Stimulated activated naive CD8-positive, alpha-beta T cell treated with anti-CD3 and anti-CD28 coated beads, Interleukin-15, Interleukin-2, amounts not matched to agents 100 ng/mL and 50 ng/mL, for 24 hours (primary cell): ENCODE results near the gene GAPDH.
A peak's percentile ranks its signal among the peaks of the same experiment; 100 is the strongest.
"Not testable (repeated sequence)": the region's sequence is repeated elsewhere in the genome, so short reads cannot be mapped to it uniquely, and the experiment has no call there.

Source experiments
- H3K27ac Mint-ChIP-seq: one replicate; pipeline ENCODE4 v1.8.0; 2021; ENCODE audit warnings: mild to moderate bottlenecking, mixed read lengths
- H3K27me3 Mint-ChIP-seq: one replicate; pipeline ENCODE4 v1.8.0; 2021; ENCODE audit warnings: mixed read lengths
- H3K36me3 Mint-ChIP-seq: one replicate; pipeline ENCODE4 v1.8.0; 2021; ENCODE audit warnings: low read depth, mixed read lengths
- H3K4me1 Mint-ChIP-seq: one replicate; pipeline ENCODE4 v1.8.0; 2021; ENCODE audit warnings: low read depth, mixed read lengths
- H3K4me3 Mint-ChIP-seq: one replicate; pipeline ENCODE4 v1.8.0; 2021; ENCODE audit warnings: mild to moderate bottlenecking, mixed read lengths
- H3K9me3 Mint-ChIP-seq: one replicate; pipeline ENCODE4 v1.8.0; 2021; ENCODE audit warnings: mixed read lengths

GAPDH gene

DNA sequence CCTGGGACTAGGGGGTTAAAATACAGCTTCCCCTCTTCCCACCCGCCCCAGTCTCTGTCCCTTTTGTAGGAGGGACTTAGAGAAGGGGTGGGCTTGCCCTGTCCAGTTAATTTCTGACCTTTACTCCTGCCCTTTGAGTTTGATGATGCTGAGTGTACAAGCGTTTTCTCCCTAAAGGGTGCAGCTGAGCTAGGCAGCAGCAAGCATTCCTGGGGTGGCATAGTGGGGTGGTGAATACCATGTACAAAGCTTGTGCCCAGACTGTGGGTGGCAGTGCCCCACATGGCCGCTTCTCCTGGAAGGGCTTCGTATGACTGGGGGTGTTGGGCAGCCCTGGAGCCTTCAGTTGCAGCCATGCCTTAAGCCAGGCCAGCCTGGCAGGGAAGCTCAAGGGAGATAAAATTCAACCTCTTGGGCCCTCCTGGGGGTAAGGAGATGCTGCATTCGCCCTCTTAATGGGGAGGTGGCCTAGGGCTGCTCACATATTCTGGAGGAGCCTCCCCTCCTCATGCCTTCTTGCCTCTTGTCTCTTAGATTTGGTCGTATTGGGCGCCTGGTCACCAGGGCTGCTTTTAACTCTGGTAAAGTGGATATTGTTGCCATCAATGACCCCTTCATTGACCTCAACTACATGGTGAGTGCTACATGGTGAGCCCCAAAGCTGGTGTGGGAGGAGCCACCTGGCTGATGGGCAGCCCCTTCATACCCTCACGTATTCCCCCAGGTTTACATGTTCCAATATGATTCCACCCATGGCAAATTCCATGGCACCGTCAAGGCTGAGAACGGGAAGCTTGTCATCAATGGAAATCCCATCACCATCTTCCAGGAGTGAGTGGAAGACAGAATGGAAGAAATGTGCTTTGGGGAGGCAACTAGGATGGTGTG lies 1.9 kb downstream of the GAPDH start:
- no peaks in the 10 kb centered on the region for H3K27me3 Mint-ChIP-seq
- H3K9me3 Mint-ChIP-seq: no peaks in the 10 kb centered on the region
- peak overlapping the region; percentile 99 for H3K4me3 Mint-ChIP-seq
- H3K36me3 Mint-ChIP-seq: peaks cover 68% of the 10 kb centered on the region
- H3K27ac Mint-ChIP-seq: peak overlapping the region; percentile 100
- H3K4me1 Mint-ChIP-seq: peaks cover 75% of the 10 kb centered on the region

DNA sequence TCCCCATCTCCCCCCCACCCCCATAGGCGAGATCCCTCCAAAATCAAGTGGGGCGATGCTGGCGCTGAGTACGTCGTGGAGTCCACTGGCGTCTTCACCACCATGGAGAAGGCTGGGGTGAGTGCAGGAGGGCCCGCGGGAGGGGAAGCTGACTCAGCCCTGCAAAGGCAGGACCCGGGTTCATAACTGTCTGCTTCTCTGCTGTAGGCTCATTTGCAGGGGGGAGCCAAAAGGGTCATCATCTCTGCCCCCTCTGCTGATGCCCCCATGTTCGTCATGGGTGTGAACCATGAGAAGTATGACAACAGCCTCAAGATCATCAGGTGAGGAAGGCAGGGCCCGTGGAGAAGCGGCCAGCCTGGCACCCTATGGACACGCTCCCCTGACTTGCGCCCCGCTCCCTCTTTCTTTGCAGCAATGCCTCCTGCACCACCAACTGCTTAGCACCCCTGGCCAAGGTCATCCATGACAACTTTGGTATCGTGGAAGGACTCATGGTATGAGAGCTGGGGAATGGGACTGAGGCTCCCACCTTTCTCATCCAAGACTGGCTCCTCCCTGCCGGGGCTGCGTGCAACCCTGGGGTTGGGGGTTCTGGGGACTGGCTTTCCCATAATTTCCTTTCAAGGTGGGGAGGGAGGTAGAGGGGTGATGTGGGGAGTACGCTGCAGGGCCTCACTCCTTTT lies 2.7 kb downstream of the GAPDH start:
- peak overlapping the region; percentile 100 for H3K27ac Mint-ChIP-seq
- peak overlapping the region; percentile 99 for H3K4me3 Mint-ChIP-seq
- H3K4me1 Mint-ChIP-seq: peaks cover 71% of the 10 kb centered on the region
- no peaks in the 10 kb centered on the region for H3K27me3 Mint-ChIP-seq
- peaks cover 63% of the 10 kb centered on the region for H3K36me3 Mint-ChIP-seq
- H3K9me3 Mint-ChIP-seq: no peaks in the 10 kb centered on the region

DNA sequence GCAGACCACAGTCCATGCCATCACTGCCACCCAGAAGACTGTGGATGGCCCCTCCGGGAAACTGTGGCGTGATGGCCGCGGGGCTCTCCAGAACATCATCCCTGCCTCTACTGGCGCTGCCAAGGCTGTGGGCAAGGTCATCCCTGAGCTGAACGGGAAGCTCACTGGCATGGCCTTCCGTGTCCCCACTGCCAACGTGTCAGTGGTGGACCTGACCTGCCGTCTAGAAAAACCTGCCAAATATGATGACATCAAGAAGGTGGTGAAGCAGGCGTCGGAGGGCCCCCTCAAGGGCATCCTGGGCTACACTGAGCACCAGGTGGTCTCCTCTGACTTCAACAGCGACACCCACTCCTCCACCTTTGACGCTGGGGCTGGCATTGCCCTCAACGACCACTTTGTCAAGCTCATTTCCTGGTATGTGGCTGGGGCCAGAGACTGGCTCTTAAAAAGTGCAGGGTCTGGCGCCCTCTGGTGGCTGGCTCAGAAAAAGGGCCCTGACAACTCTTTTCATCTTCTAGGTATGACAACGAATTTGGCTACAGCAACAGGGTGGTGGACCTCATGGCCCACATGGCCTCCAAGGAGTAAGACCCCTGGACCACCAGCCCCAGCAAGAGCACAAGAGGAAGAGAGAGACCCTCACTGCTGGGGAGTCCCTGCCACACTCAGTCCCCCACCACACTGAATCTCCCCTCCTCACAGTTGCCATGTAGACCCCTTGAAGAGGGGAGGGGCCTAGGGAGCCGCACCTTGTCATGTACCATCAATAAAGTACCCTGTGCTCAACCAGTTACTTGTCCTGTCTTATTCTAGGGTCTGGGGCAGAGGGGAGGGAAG lies 3.5 kb downstream of the GAPDH start:
- Mint-ChIP-seq H3K27ac (peak overlapping the region; percentile 100), H3K36me3 (peaks cover 55% of the 10 kb centered on the region), H3K4me1 (peaks cover 63% of the 10 kb centered on the region), H3K4me3 (peak overlapping the region; percentile 99)
- not testable (repeated sequence) for H3K27me3 Mint-ChIP-seq, H3K9me3 Mint-ChIP-seq

DNA sequence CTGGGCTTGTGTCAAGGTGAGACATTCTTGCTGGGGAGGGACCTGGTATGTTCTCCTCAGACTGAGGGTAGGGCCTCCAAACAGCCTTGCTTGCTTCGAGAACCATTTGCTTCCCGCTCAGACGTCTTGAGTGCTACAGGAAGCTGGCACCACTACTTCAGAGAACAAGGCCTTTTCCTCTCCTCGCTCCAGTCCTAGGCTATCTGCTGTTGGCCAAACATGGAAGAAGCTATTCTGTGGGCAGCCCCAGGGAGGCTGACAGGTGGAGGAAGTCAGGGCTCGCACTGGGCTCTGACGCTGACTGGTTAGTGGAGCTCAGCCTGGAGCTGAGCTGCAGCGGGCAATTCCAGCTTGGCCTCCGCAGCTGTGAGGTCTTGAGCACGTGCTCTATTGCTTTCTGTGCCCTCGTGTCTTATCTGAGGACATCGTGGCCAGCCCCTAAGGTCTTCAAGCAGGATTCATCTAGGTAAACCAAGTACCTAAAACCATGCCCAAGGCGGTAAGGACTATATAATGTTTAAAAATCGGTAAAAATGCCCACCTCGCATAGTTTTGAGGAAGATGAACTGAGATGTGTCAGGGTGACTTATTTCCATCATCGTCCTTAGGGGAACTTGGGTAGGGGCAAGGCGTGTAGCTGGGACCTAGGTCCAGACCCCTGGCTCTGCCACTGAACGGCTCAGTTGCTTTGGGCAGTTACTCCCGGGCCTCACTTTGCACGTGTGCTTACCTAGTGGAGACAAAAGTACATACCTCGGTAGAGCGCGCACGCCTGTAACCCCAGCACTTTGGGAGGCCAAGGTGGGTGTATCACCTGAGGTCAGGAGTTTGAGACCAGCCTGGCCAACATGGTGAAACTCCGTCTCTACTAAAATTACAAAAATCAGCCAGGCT lies 4.3 kb downstream of the GAPDH start:
- H3K4me1 Mint-ChIP-seq: peaks cover 57% of the 10 kb centered on the region
- H3K27me3 Mint-ChIP-seq: no peaks in the 10 kb centered on the region
- peak overlapping the region; percentile 99 for H3K4me3 Mint-ChIP-seq
- H3K27ac Mint-ChIP-seq: peak overlapping the region; percentile 100
- H3K36me3 Mint-ChIP-seq: peaks cover 54% of the 10 kb centered on the region
- H3K9me3 Mint-ChIP-seq: no peaks in the 10 kb centered on the region

DNA sequence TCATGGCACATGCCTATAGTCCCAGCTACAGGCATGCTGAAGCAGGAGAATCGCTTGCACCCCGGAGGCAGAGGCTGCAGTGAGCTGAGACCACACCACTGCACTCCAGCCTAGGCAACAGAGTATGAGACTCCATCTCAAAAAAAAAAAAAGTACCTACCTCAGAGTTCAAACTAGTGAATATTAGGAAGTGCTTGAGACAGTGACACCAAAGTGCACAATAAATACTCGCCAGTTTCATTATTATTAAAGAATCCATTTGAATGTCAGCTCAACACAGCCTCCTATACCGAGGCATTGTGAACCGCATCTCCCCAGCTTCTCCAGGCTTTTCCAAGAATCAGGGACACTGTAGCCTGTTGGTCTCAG lies 5.0 kb downstream of the GAPDH start:
- Mint-ChIP-seq H3K4me1 (peaks cover 54% of the 10 kb centered on the region), H3K27me3 (no peaks in the 10 kb centered on the region), H3K9me3 (no peaks in the 10 kb centered on the region), H3K4me3 (peak overlapping the region; percentile 99), H3K36me3 (peaks cover 50% of the 10 kb centered on the region), H3K27ac (peak overlapping the region; percentile 100)

DNA sequence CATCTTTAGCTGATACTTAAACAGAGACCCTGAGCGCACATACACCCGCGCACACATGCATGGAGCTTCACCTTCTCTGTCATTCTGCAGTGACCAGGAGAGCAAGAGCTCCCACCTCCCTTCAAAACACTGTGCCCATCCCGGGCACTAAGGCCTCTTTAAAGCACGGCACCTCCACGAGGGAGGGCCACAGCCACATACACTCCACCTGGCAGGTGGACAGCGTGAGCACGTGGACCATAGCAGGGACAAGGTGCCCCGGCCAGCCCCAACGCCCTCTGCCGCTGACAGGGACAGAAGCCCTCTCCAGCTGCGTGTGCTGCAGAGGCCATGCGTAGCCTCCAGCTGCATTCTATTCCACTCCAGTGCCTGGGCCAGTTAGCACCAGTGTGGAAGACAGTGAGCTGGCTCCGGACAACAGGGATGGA lies 5.4 kb downstream of the GAPDH start:
- Mint-ChIP-seq H3K27me3 (no peaks in the 10 kb centered on the region), H3K9me3 (no peaks in the 10 kb centered on the region), H3K4me1 (peaks cover 54% of the 10 kb centered on the region), H3K36me3 (peaks cover 46% of the 10 kb centered on the region), H3K27ac (peak overlapping the region; percentile 100), H3K4me3 (peak overlapping the region; percentile 99)

DNA sequence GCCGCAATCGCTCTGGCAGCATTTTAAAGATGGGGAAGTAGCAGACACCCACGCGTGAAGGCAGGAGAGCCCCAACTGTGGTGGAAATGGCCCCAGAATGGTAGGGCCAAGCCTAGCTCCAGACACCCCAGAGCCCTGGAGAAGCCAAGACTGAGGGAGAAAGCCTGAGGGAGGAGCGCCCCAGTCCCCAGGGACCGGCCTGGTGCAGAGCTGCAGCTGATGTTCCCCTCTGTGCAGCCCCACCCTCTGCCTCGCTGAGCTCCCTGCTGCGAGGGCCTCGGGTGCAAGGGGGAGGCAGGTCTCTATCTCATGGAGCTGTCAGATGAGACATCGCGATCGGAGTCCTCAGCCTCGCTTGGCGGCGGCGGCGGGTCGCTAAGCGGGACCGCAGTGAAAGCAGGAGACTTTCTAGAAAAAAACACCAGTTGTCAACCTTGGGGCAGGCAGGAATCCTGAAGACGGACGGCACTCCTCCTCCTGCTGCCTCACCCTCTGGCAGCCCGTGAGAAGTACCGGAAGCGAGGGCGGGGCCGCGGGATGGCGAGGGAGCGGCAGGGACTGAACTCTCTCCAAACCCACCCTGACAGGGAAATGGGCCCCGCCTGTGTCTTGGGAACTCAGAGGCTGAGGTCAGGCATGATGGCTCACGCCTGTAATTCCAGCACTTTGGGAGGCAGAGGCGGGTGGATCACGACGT lies 6.0 kb downstream of the GAPDH start:
- Mint-ChIP-seq H3K36me3 (peaks cover 39% of the 10 kb centered on the region), H3K4me3 (peak overlapping the region; percentile 99), H3K4me1 (peaks cover 50% of the 10 kb centered on the region), H3K27ac (peak overlapping the region; percentile 81), H3K9me3 (no peaks in the 10 kb centered on the region), H3K27me3 (no peaks in the 10 kb centered on the region)

DNA sequence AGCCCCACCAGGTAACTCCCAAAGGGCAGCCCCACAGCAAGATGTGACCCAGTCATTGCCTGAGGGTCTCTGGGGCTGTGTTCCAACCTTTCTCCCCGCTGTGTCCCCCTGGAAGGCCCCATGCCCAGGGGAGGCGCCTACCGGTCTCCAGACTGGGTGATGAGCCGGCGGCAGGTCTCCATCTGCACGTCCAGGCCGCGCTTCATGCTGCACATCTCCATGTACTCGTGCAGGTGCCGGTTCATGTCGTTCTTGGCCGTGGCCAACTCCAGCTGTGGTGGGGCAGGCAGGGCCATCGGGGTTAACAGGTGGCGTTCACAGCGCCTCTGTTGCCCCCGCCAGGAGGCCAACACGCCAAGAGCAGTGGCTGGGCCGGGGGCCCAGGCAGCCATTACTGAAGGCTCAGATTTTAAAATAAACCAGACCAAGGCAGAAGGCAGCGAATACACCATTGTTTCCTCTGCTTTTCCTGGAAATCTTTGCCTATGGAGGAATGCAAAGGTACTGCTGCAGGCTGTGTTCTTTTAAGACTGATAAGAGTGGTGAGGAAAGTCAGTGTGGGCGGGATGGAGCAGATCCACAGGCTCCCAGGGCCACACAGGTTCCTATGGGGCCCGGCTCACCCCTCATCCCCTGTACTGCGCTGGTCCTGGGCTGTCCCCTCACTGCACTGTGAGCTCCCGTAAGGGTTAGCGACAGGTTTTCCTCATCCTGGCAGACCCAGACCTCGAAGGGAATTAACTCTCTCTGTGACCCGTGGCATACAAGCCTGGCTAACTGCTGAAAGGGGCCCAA lies 7.3 kb downstream of the GAPDH start:
- no peak overlapping the region for H3K27ac Mint-ChIP-seq
- no peak overlapping the region for H3K4me3 Mint-ChIP-seq
- peaks cover 41% of the 10 kb centered on the region for H3K4me1 Mint-ChIP-seq
- peaks cover 36% of the 10 kb centered on the region for H3K36me3 Mint-ChIP-seq
- no peaks in the 10 kb centered on the region for H3K9me3 Mint-ChIP-seq
- no peaks in the 10 kb centered on the region for H3K27me3 Mint-ChIP-seq

DNA sequence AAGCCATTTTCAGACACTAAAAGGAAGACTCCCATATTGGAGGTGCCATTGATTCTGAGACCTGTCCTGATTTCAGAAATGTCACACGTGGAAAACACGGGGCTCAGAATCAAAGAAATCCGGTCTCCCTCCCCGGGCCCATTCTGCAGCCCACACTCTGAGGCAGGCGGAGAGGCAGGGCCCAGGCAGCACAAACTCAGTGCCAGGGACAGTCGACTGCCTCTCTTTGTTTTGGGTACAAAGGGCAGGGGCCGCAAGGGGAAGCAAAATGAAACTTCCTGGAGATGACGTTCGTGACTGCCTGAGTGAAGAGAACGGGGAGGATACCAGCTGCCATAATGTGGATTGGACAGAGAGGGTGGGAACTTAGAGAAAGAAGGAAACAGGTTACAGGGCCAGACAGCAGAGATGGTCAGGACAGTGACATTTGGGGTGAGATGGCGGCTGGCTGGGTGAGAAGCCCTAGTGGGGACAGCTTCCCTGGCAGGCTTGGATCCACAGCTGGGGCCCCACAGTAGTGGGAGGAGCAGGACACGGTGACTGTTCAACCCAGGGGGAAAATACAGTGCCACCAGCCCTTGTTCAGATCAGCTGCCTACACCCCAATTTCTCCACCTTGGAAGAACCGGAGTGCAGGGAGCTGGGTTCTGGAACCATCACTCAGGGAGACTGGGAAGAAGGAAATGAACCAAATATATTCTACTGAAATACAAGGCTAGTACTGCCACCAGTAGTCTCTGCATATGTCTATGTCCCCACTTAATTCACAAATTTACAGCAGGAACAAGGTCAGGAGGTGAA lies 8.1 kb downstream of the GAPDH start:
- H3K4me3 Mint-ChIP-seq: no peak overlapping the region

DNA sequence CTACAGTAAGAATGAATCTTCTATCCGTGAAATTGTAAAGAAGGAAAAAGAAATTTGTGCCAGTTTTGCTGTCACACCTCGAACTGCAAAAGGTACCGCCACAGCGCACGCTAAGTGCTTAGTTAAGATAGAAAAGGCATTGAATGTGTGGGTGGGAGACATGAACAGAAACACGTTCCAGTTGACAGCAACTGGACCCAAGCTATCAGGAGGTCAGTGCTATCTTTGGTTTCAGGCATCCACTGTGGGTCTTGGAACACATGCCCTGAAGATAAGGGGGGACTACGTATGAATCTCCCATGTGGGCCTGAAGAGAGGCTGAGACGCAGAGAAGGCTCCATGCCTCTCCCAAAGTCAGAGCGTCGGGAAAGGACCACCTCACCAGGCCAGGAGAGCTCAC lies 11.7 kb downstream of the GAPDH start:
- no peaks in the 10 kb centered on the region for H3K27me3 Mint-ChIP-seq
- peaks cover 22% of the 10 kb centered on the region for H3K36me3 Mint-ChIP-seq
- peaks cover 4% of the 10 kb centered on the region for H3K4me1 Mint-ChIP-seq
- no peak overlapping the region for H3K4me3 Mint-ChIP-seq
- no peaks in the 10 kb centered on the region for H3K9me3 Mint-ChIP-seq
- no peak overlapping the region for H3K27ac Mint-ChIP-seq

More for the DNA sequence above, 8.1 kb downstream of the GAPDH start:
- Mint-ChIP-seq H3K27me3 (no peaks in the 10 kb centered on the region), H3K9me3 (no peaks in the 10 kb centered on the region), H3K27ac (no peak overlapping the region), H3K36me3 (peaks cover 34% of the 10 kb centered on the region), H3K4me1 (peaks cover 33% of the 10 kb centered on the region)

DNA sequence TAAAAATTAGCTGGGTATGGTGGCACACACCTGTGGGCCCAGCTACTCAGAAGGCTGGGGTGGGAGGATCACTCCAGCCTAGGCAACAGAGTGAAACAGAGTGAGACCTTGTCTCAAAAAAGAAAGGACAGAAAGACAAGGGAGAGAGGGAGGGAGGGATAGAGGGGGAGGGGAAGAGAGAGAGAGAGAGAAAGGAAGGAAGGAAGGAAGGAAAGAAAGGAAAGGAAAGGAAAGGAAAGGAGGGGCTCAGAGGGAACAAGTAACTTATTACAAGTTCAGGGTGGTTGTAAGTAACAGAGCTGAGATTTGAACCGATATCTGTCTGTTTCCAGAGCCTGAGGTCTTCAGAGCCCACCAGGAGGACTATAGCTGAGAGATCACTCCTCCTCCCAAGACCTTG lies 13.2 kb downstream of the GAPDH start:
- H3K36me3 Mint-ChIP-seq: peaks cover 22% of the 10 kb centered on the region
- H3K9me3 Mint-ChIP-seq: no peaks in the 10 kb centered on the region
- H3K27ac Mint-ChIP-seq: no peak overlapping the region
- H3K27me3 Mint-ChIP-seq: no peaks in the 10 kb centered on the region
- peaks cover 3% of the 10 kb centered on the region for H3K4me1 Mint-ChIP-seq
- no peak overlapping the region for H3K4me3 Mint-ChIP-seq

DNA sequence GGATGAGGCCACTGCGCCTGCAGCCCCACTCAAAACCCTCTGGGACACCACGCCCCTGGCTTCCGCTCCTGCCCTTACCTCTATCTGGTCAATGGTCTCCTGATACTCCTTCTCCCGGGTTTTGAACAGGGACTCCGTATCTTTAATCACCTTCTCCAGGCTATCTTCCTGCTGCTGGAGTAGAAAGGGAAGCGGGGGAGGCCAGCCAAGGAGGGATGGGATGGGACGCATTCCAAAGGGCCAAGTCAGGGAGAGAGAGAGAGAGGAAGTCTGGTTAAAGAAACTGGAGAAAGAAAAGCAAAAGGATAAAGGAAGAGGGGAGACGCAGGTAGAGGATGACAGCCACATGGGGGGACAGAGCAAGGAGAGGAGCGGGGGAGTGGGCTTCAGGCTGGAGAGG lies 13.7 kb downstream of the GAPDH start:
- Mint-ChIP-seq H3K27me3 (no peaks in the 10 kb centered on the region), H3K9me3 (no peaks in the 10 kb centered on the region), H3K36me3 (peaks cover 22% of the 10 kb centered on the region), H3K4me3 (no peak overlapping the region), H3K4me1 (peaks cover 8% of the 10 kb centered on the region), H3K27ac (no peak overlapping the region)
